ENCODE results near the gene FLNA.
A peak's percentile ranks its signal among the peaks of the same experiment; 100 is the strongest.

FLNA gene

DNA sequence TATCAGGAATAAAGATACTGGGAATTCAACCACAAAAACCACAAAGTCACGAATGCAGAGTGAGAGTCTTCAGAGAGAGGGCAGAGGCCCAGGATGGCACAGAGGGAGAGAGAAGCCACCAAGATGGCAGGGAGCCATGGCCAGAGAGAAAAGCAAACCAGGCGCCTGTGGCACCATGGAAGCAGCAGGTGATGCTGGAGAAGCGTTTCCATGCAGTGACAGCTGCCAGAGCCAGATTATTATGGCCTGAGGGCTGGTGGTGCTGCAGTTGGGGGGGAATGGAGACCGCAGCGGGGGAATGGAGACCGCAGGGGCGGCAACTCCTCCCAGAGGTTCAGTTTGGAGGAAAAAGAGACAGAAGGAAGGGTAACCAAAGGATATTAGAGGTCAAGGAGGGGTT, 42.7 kb upstream of the FLNA start:
- Histone ChIP-seq H3K9me3 (ENCODE audit: severe bottlenecking) (no peaks in the 10 kb centered on the region), H3K27ac (ENCODE audit: poor library complexity, severe bottlenecking) (no peak overlapping the region), H3K27me3 (ENCODE audit: insufficient read depth, poor library complexity, severe bottlenecking) (no peaks in the 10 kb centered on the region), H3K4me1 (ENCODE audit: insufficient read depth, poor library complexity, severe bottlenecking) (no peaks in the 10 kb centered on the region), H3K4me3 (ENCODE audit: severe bottlenecking) (no peak overlapping the region), H3K36me3 (ENCODE audit: low read depth) (0 out of 2 replicates have a peak, but pooled peaks cover 12% of the 10 kb centered on the region)
- ATAC-seq (ENCODE audit: low read depth) (no peak), DNase-seq (ENCODE audit: low spot score) (no peak)
- TF ChIP-seq CTCF (IDR thresholded peaks at IDR 0.05; ENCODE audit: poor library complexity, severe bottlenecking): no peak

GRCh38 chrX:154413142-154413541, 38.7 kb upstream of the FLNA start:
- no peak for TF ChIP-seq CTCF (IDR thresholded peaks at IDR 0.05; ENCODE audit: poor library complexity, severe bottlenecking)
- ATAC-seq (ENCODE audit: low read depth): no peak

DNA sequence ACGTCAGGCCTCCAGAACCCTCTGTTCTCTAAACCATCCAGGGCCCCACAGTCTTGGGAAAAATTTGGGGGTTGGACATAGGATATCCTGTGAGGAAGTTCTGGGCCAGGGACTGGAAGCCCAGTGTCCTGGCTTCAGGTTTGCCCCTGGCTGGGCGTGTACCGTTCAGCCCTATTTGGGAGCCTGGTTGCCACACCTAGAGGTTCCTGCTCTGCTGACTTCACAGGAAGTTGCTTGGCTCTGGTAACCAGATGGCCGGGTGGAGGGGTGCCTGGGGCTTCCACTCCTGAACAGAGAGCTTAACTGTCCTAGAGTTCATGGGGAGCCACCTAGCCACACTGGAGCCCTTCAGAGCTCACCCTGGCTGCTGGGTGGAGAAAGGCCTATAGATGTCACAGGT, 38.0 kb upstream of the FLNA start:
- no peak for TF ChIP-seq CTCF (IDR thresholded peaks at IDR 0.05; ENCODE audit: poor library complexity, severe bottlenecking)
- Histone ChIP-seq H3K9me3 (ENCODE audit: severe bottlenecking) (no peaks in the 10 kb centered on the region), H3K4me1 (ENCODE audit: insufficient read depth, poor library complexity, severe bottlenecking) (peaks cover 3% of the 10 kb centered on the region), H3K27me3 (ENCODE audit: insufficient read depth, poor library complexity, severe bottlenecking) (no peaks in the 10 kb centered on the region), H3K27ac (ENCODE audit: poor library complexity, severe bottlenecking) (peak overlapping the region; percentile 88), H3K4me3 (ENCODE audit: severe bottlenecking) (peak overlapping the region; percentile 91), H3K36me3 (ENCODE audit: low read depth) (0 out of 2 replicates have a peak, but pooled peaks cover 12% of the 10 kb centered on the region)
- ATAC-seq (ENCODE audit: low read depth) (0 out of 3 replicates have a peak, but pooled peaks have one; percentile 1), DNase-seq (ENCODE audit: low spot score) (no peak)

More at GRCh38 chrX:154413142-154413541, 38.7 kb upstream of the FLNA start:
- peak overlapping the region; percentile 88 for H3K27ac ChIP-seq (ENCODE audit: poor library complexity, severe bottlenecking)
- DNase-seq (ENCODE audit: low spot score): no peak
- H3K4me1 ChIP-seq (ENCODE audit: insufficient read depth, poor library complexity, severe bottlenecking): peaks cover 3% of the 10 kb centered on the region
- H3K9me3 ChIP-seq (ENCODE audit: severe bottlenecking): no peaks in the 10 kb centered on the region
- H3K27me3 ChIP-seq (ENCODE audit: insufficient read depth, poor library complexity, severe bottlenecking): no peaks in the 10 kb centered on the region
- 0 out of 2 replicates have a peak, but pooled peaks cover 12% of the 10 kb centered on the region for H3K36me3 ChIP-seq (ENCODE audit: low read depth)
- H3K4me3 ChIP-seq (ENCODE audit: severe bottlenecking): no peak overlapping the region

GRCh38 chrX:154411981-154412340, 37.5 kb upstream of the FLNA start:
- H3K27me3 ChIP-seq (ENCODE audit: insufficient read depth, poor library complexity, severe bottlenecking): no peaks in the 10 kb centered on the region
- peak overlapping the region; percentile 88 for H3K27ac ChIP-seq (ENCODE audit: poor library complexity, severe bottlenecking)
- peak overlapping the region; percentile 91 for H3K4me3 ChIP-seq (ENCODE audit: severe bottlenecking)
- DNase-seq (ENCODE audit: low spot score): no peak
- TF ChIP-seq CTCF (IDR thresholded peaks at IDR 0.05; ENCODE audit: poor library complexity, severe bottlenecking): no peak
- no peaks in the 10 kb centered on the region for H3K9me3 ChIP-seq (ENCODE audit: severe bottlenecking)
- ATAC-seq (ENCODE audit: low read depth): peak; percentile 49
- 0 out of 2 replicates have a peak, but pooled peaks cover 12% of the 10 kb centered on the region for H3K36me3 ChIP-seq (ENCODE audit: low read depth)
- peaks cover 3% of the 10 kb centered on the region for H3K4me1 ChIP-seq (ENCODE audit: insufficient read depth, poor library complexity, severe bottlenecking)

DNA sequence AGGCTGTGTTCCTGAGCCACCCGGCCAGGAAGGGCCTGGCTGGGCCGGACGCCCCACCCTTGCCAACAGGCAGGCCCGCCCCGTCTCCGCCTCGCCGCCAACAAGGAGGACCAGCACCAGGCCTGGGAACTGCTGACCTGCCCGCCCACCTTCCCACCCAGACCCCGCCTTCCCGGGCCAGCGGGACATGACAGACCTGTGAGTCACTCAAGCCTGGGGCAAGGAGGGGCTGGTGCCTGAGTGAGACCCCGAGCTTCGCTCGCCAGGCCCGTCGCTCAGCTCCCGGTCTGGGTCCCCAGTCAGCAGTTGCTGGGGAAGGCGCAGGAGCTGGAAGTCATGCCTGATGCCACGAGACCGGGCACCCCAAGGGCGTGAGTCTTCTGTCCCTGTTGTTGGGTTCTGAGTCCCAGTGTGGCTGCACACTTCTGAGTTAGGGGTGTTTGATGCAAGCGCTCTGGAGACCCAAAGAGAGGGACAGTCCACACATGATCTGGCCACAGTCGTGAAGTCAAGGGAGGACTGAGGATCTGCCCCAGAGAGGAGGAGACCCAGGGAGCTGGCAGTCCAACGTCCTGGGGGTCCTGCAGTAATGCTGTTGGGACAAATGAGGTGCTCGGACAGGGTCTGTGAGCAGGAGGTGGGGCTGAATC, 34.9 kb upstream of the FLNA start, which contains the start of gene DNASE1L1:
Gene DNASE1L1, minus strand, starts transcription at position 33 of the 650 bp plus-strand sequence. CDS start 3,686 bp downstream, outside the sequence.
- Histone ChIP-seq H3K9me3 (ENCODE audit: severe bottlenecking) (no peaks in the 10 kb centered on the region), H3K4me1 (ENCODE audit: insufficient read depth, poor library complexity, severe bottlenecking) (peaks cover 3% of the 10 kb centered on the region), H3K27me3 (ENCODE audit: insufficient read depth, poor library complexity, severe bottlenecking) (no peaks in the 10 kb centered on the region), H3K36me3 (ENCODE audit: low read depth) (0 out of 2 replicates have a peak, but pooled peaks cover 12% of the 10 kb centered on the region), H3K4me3 (ENCODE audit: severe bottlenecking) (peak within 1 kb of the TSS; percentile 33), H3K27ac (ENCODE audit: poor library complexity, severe bottlenecking) (peak within 1 kb of the TSS; percentile 88)
- DNase-seq (ENCODE audit: low spot score) (peak; percentile 92), ATAC-seq (ENCODE audit: low read depth) (peak; percentile 88)
- no peak for TF ChIP-seq CTCF (IDR thresholded peaks at IDR 0.05; ENCODE audit: poor library complexity, severe bottlenecking)
